SK-N-SH treated with all-trans-retinoic acid at 6 μM for 48 hours (cell line): Measurements from ENCODE around the gene GPR37L1.

ENCODE experiments used
- ATAC-seq: fragments of 200-7000 bp; cut with Tn5 transposase; 3 replicates; pipeline ENCODE4 v1.9.1; 2020; ENCODE audit warnings: mild to moderate bottlenecking, moderate library complexity
- ARNTL ChIP-seq: fragments of 450-650 bp; formaldehyde crosslinking; IDR thresholded peaks from 2 replicates; pipeline ENCODE4 v1.5.0; 2020; ENCODE audit warnings: low read depth, mild to moderate bottlenecking, moderate library complexity, borderline replicate concordance
- BACH2 ChIP-seq: fragments of 250-450 bp; sonication (Bioruptor Pico); IDR thresholded peaks from 2 replicates; pipeline ENCODE4 v1.9.0; 2021; ENCODE audit warnings: mild to moderate bottlenecking, borderline replicate concordance
- CREB5 ChIP-seq: fragments of 250-450 bp; sonication (Bioruptor Pico); IDR thresholded peaks from 2 replicates; pipeline ENCODE4 v1.5.1; 2020; ENCODE audit warnings: low read depth, mild to moderate bottlenecking, moderate library complexity
- CSDC2 ChIP-seq: fragments of 250-450 bp; sonication (Bioruptor Pico); IDR thresholded peaks from 2 replicates; pipeline ENCODE4 v1.5.0; 2020; ENCODE audit warnings: mild to moderate bottlenecking, moderate library complexity
- CSRNP3 ChIP-seq: fragments of 250-450 bp; sonication (Bioruptor Pico); IDR thresholded peaks from 2 replicates; pipeline ENCODE4 v1.5.1; 2021; ENCODE audit warnings: mild to moderate bottlenecking, moderate library complexity
- ESRRG ChIP-seq: fragments of 250-450 bp; sonication (Bioruptor Pico); IDR thresholded peaks from 2 replicates; pipeline ENCODE4 v1.6.1; 2021; ENCODE audit warnings: mild to moderate bottlenecking
- GLIS3 ChIP-seq: fragments of 250-450 bp; sonication (Bioruptor Pico); IDR thresholded peaks from 2 replicates; pipeline ENCODE4 v1.5.0; 2020; ENCODE audit warnings: mild to moderate bottlenecking, moderate library complexity
- ISL1 ChIP-seq: fragments of 250-450 bp; sonication (Bioruptor Pico); IDR thresholded peaks from 2 replicates; pipeline ENCODE4 v2.1.2; 2022; ENCODE audit warnings: mild to moderate bottlenecking, moderate library complexity
- OSR1 ChIP-seq: fragments of 250-450 bp; sonication (Bioruptor Pico); IDR thresholded peaks from 2 replicates; pipeline ENCODE4 v1.8.0; 2022; ENCODE audit warnings: moderate library complexity, mild to moderate bottlenecking, inconsistent platforms
- PATZ1 ChIP-seq: fragments of 250-450 bp; sonication (Bioruptor Pico); IDR thresholded peaks from 2 replicates; pipeline ENCODE4 v1.8.0; 2020; ENCODE audit warnings: mild to moderate bottlenecking, moderate library complexity, borderline replicate concordance
- POU6F1 ChIP-seq: fragments of 250-450 bp; sonication (Bioruptor Pico); IDR thresholded peaks from 2 replicates; pipeline ENCODE4 v1.8.0; 2021; ENCODE audit warnings: low read depth, mild to moderate bottlenecking, moderate library complexity, borderline replicate concordance
- PPARA ChIP-seq: fragments of 250-450 bp; sonication (Bioruptor Pico); IDR thresholded peaks from 2 replicates; pipeline ENCODE4 v1.5.0; 2020; ENCODE audit warnings: mild to moderate bottlenecking, borderline replicate concordance
- SNAI2 ChIP-seq: fragments of 250-450 bp; sonication (Bioruptor Pico); IDR thresholded peaks from 2 replicates; pipeline ENCODE4 v1.5.0; 2020; ENCODE audit warnings: mild to moderate bottlenecking, moderate library complexity
- TCF4 ChIP-seq: fragments of 250-450 bp; sonication (Bioruptor Pico); IDR thresholded peaks from 2 replicates; pipeline ENCODE4 v1.8.0; 2021; ENCODE audit warnings: mild to moderate bottlenecking, moderate library complexity, borderline replicate concordance
- TSHZ2 ChIP-seq: fragments of 250-450 bp; sonication (Bioruptor Pico); IDR thresholded peaks from 2 replicates; pipeline ENCODE4 v1.5.0; 2020; ENCODE audit warnings: mild to moderate bottlenecking, moderate library complexity
- ZC3H10 ChIP-seq: fragments of 250-450 bp; sonication (Bioruptor Pico); IDR thresholded peaks from 2 replicates; pipeline ENCODE4 v1.5.1; 2021; ENCODE audit warnings: mild to moderate bottlenecking, moderate library complexity
- ZFP30 ChIP-seq: fragments of 450-650 bp; formaldehyde crosslinking; IDR thresholded peaks from 2 replicates; pipeline ENCODE4 v1.5.0; 2022; ENCODE audit warnings: mild to moderate bottlenecking, moderate library complexity
- ZNF70 ChIP-seq: fragments of 450-650 bp; formaldehyde crosslinking; IDR thresholded peaks from 2 replicates; pipeline ENCODE4 v1.5.0; 2020; ENCODE audit warnings: mild to moderate bottlenecking, moderate library complexity
- ZNF8 ChIP-seq: fragments of 450-650 bp; formaldehyde crosslinking; IDR thresholded peaks from 2 replicates; pipeline ENCODE4 v1.5.0; 2020; ENCODE audit warnings: mild to moderate bottlenecking, moderate library complexity

Gene GPR37L1

GRCh38 chr1:202162047-202162417, 39.3 kb downstream of the GPR37L1 start:
- ATAC-seq = no peak
- TF ChIP-seq ISL1 (no peak), SNAI2 (CRISPR knock-in tag) (no peak), ZNF70 (CRISPR knock-in tag) (no peak), TCF4 (CRISPR knock-in tag) (no peak), ARNTL (no peak), CSDC2 (CRISPR knock-in tag) (no peak), OSR1 (CRISPR knock-in tag) (no peak), PPARA (CRISPR knock-in tag) (no peak), TSHZ2 (CRISPR knock-in tag) (no peak), CSRNP3 (CRISPR knock-in tag) (no peak), GLIS3 (CRISPR knock-in tag) (no peak), ZNF8 (CRISPR knock-in tag) (no peak), PATZ1 (CRISPR knock-in tag) (no peak), CREB5 (no peak), POU6F1 (CRISPR knock-in tag) (no peak)
- TF ChIP-seq, all 23 proteins: peak for 0

- no peak for TF ChIP-seq PPARA (CRISPR knock-in tag)
- no peak for TF ChIP-seq GLIS3 (CRISPR knock-in tag)
- no peak for TF ChIP-seq ZFP30 (CRISPR knock-in tag)
- TF ChIP-seq ARNTL = no peak
- TF ChIP-seq BACH2 (CRISPR knock-in tag) = no peak
- no peak for TF ChIP-seq ZC3H10
- no peak for TF ChIP-seq POU6F1 (CRISPR knock-in tag)
- no peak for TF ChIP-seq TCF4 (CRISPR knock-in tag)
- no peak for TF ChIP-seq ZNF70 (CRISPR knock-in tag)
- TF ChIP-seq CSDC2 (CRISPR knock-in tag) = no peak
- no peak for TF ChIP-seq ESRRG
- no peak for TF ChIP-seq SNAI2 (CRISPR knock-in tag)
- no peak for TF ChIP-seq PATZ1 (CRISPR knock-in tag)
- no peak for TF ChIP-seq CREB5
- no peak for TF ChIP-seq OSR1 (CRISPR knock-in tag)
- ATAC-seq = no peak
Measured at GRCh38 chr1:202162418-202163280, 39.9 kb downstream of the GPR37L1 start.
